GM10266 (cell line): ENCODE results near the gene INPP5A.

ENCODE experiments used
- DNase-seq: peaks from one replicate; pipeline ENCODE4 v3.0.0; 2012; ENCODE audit errors: extremely low spot score
- TF ChIP-seq, protein P1 (sequence below): IDR thresholded peaks from 2 replicates; pipeline ENCODE4 v1.5.1; 2012; ENCODE audit warnings: mild to moderate bottlenecking, low read depth; ENCODE audit not compliant: control insufficient read depth, insufficient read depth; ENCODE audit errors: missing control alignments

The INPP5A gene

DNA sequence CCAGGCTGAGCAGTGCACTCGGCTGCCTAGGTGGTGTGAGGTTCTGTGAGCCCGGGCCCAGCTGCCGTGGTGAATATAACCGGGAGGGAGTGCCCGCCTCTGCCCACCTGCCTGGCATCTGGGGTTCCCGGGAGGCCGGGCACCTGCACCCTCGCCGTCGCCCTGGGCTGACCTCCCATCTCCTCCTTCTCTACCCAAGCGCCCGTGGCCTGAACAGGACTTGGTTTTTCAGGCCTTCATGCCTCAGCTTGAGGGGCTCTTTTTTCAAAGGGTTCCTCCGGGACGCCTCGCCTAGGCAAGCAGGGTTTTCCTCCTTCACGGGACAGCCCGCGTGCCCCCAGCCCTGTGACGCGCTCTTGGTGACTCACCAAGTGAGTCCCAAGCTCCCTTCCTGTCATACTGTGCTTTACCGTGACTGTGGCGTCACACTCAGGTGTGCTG, 9.9 kb downstream of the INPP5A start:
- DNase-seq = no peak
- TF ChIP-seq, protein P1, sequence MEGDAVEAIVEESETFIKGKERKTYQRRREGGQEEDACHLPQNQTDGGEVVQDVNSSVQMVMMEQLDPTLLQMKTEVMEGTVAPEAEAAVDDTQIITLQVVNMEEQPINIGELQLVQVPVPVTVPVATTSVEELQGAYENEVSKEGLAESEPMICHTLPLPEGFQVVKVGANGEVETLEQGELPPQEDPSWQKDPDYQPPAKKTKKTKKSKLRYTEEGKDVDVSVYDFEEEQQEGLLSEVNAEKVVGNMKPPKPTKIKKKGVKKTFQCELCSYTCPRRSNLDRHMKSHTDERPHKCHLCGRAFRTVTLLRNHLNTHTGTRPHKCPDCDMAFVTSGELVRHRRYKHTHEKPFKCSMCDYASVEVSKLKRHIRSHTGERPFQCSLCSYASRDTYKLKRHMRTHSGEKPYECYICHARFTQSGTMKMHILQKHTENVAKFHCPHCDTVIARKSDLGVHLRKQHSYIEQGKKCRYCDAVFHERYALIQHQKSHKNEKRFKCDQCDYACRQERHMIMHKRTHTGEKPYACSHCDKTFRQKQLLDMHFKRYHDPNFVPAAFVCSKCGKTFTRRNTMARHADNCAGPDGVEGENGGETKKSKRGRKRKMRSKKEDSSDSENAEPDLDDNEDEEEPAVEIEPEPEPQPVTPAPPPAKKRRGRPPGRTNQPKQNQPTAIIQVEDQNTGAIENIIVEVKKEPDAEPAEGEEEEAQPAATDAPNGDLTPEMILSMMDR = no peak

DNA sequence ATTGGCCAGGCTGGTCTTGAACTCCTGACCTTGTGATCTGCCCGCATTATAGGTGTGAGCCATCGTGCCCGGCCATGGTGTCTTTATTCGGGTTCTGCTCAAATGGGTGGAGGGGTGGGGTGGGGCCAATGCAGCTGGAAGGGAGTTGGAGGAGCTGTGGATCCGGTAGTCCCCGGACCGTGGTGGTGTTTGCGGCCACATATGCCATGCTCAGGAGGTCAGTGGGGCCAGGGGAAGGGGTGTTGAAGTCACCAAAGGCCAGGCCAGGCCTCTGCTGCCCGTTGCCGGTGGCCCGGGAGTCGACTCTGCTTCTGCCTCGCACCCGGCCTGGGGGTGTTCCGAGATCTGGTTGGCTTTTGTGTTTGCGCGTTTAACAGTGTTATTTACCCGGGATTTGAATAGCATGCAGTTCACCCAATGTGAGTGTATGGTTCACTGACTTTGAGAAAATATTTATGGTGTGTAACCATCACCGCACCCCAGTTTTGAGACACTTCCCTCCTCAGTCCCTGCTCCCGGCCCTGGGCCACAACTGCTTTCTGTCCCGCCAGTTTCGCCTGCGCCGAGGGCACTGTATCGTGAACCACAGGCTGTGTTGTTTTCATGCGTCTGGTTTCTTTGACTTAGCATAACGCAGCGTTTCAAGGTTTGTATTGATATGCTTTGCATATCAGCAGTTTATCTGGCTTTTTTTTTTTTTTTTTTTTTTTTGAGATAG, 10.7 kb downstream of the INPP5A start:
- TF ChIP-seq, protein P1 = no peak
- no peak for DNase-seq

- TF ChIP-seq, protein P1 = no peak
These were observed 11.3 kb downstream of the INPP5A start for GRCh38 chr10:132548869-132549268.

GRCh38 chr10:132549371-132549770, 11.8 kb downstream of the INPP5A start:
- TF ChIP-seq, protein P1 = no peak
- DNase-seq = no peak

More at GRCh38 chr10:132548869-132549268, 11.3 kb downstream of the INPP5A start:
- DNase-seq = no peak

DNA sequence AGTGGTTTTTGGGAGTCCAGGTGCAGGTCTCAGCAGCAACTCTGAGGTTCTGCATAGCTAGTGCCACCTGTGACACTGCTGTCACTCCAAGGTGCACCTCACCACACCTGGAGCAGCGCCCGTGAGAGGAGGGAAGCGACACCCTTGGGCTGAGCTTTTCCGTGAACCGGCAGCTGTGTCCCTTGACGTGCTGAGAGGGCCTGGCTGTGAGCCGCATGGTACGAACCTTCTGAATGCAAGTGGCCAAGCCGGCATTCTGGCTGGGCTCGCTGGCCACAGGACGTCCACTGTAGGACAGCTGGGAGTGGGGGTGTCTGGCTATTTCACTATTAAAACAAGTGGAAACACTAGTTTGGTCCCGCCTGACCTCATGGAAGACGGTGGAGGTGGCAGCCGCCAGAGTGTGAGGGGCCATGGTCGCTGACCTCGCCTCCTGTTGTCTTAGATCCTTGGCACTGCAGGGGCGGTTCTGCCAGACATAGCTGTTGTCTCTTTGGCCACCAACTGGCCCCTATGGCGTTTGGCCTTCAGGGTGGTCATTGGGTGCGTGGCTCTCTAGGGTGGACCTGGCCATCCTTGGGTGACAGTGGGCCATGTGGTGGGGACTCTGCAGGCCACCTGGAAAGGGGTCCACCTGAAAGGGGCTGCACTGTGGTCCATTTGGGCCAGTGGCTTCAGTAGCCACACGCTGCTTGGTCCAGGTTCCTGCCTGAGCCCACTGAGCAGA, 12.9 kb downstream of the INPP5A start:
- DNase-seq = no peak
- TF ChIP-seq, protein P1 = no peak

GRCh38 chr10:132551093-132551807, 13.7 kb downstream of the INPP5A start:
- TF ChIP-seq, protein P1 = peak; percentile 9
- peak; percentile 64 for DNase-seq
